Ishikawa (cell line): ENCODE results near the gene ATP2A2.

ENCODE experiments used
- CEBPB ChIP-seq: IDR thresholded peaks from 2 replicates; pipeline ENCODE4 v1.6.1; 2012
- CREB1 ChIP-seq: IDR thresholded peaks from 2 replicates; pipeline ENCODE4 v1.6.1; 2012; ENCODE audit warnings: low read depth
- EGR1 ChIP-seq: IDR thresholded peaks from 2 replicates; pipeline ENCODE4 v1.6.1; 2012
- EP300 ChIP-seq: IDR thresholded peaks from 2 replicates; pipeline ENCODE4 v1.6.1; 2012; ENCODE audit warnings: borderline replicate concordance
- FOXM1 ChIP-seq: IDR thresholded peaks from 2 replicates; pipeline ENCODE4 v1.6.1; 2012; ENCODE audit warnings: low read depth, borderline replicate concordance
- MAX ChIP-seq: IDR thresholded peaks from 2 replicates; pipeline ENCODE4 v1.6.1; 2012
- NFIC ChIP-seq: IDR thresholded peaks from 2 replicates; pipeline ENCODE4 v1.6.1; 2012
- RAD21 ChIP-seq: IDR thresholded peaks from 2 replicates; pipeline ENCODE4 v1.6.1; 2012; ENCODE audit warnings: low read depth
- REST ChIP-seq: IDR thresholded peaks from 2 replicates; pipeline ENCODE4 v1.6.1; 2012; ENCODE audit warnings: low read depth, mild to moderate bottlenecking
- TAF1 ChIP-seq: IDR thresholded peaks from 2 replicates; pipeline ENCODE4 v1.6.1; 2012; ENCODE audit warnings: low read depth, mild to moderate bottlenecking
- TCF12 ChIP-seq: IDR thresholded peaks from 2 replicates; pipeline ENCODE4 v1.6.1; 2012; ENCODE audit warnings: low read depth
- TEAD4 ChIP-seq: IDR thresholded peaks from 2 replicates; pipeline ENCODE4 v1.6.1; 2012
- USF1 ChIP-seq: IDR thresholded peaks from 2 replicates; pipeline ENCODE4 v1.6.1; 2012
- YY1 ChIP-seq: IDR thresholded peaks from 2 replicates; pipeline ENCODE4 v1.6.1; 2012; ENCODE audit warnings: low read depth
- ZBTB7A ChIP-seq: IDR thresholded peaks from 2 replicates; pipeline ENCODE4 v1.6.1; 2012; ENCODE audit warnings: low read depth

ATP2A2 gene

GRCh38 chr12:110282300-110282860 is 1.3 kb downstream of the ATP2A2 start:
- TF ChIP-seq CEBPB (no peak), MAX (0 out of 2 replicates have a peak, but pooled peaks have one; percentile 15)

GRCh38 chr12:110282956-110283817 is 2.1 kb downstream of the ATP2A2 start:
- TF ChIP-seq FOXM1 (no peak), REST (no peak), TCF12 (no peak), ZBTB7A (no peak), RAD21 (no peak), MAX (no peak), CEBPB (no peak), USF1 (no peak), TEAD4 (no peak), NFIC (no peak), YY1 (no peak), TAF1 (no peak)

GRCh38 chr12:110284597-110284996 is 3.5 kb downstream of the ATP2A2 start:
- TF ChIP-seq YY1, result no peak
- TF ChIP-seq MAX, result no peak
- no peak for TF ChIP-seq USF1
- no peak for TF ChIP-seq RAD21
- TF ChIP-seq TAF1, result no peak
- TF ChIP-seq ZBTB7A, result no peak
- no peak for TF ChIP-seq TCF12
- TF ChIP-seq TEAD4, result no peak
- TF ChIP-seq FOXM1, result no peak

- TF ChIP-seq EP300 (no peak), USF1 (no peak), FOXM1 (no peak), YY1 (no peak), TCF12 (no peak), TAF1 (no peak), TEAD4 (no peak), MAX (no peak), CREB1 (no peak), REST (no peak), CEBPB (no peak)
Observed at GRCh38 chr12:110286623-110287022, 5.6 kb downstream of the ATP2A2 start.

- TF ChIP-seq NFIC, result no peak
- TF ChIP-seq FOXM1, result no peak
- no peak for TF ChIP-seq CREB1
- no peak for TF ChIP-seq RAD21
- no peak for TF ChIP-seq EP300
- TF ChIP-seq TCF12, result no peak
- TF ChIP-seq EGR1, result no peak
- no peak for TF ChIP-seq ZBTB7A
- no peak for TF ChIP-seq TAF1
- TF ChIP-seq TEAD4, result no peak
- TF ChIP-seq USF1, result no peak
- no peak for TF ChIP-seq CEBPB
- no peak for TF ChIP-seq REST
- no peak for TF ChIP-seq YY1
Observed at GRCh38 chr12:110287986-110288385, 6.9 kb downstream of the ATP2A2 start.
